Esophagus muscularis mucosa (tissue), 4 donors: Measurements from ENCODE around the gene FBXW2. TPM values are rescaled to one million over a fixed set of nuclear protein-coding genes. Genes with fewer than 3 reads are reported as not detected.

Experiments
- DNase-seq: peaks from one replicate; pipeline ENCODE4 v3.0.0-alpha.2; 2017; ENCODE audit errors: extremely low spot score
- H3K27ac ChIP-seq, 4 donors: fragments of 200-600 bp; sonication (generic); replicated peaks in 1 of 4; 1 replicate in 3 of 4; 2 replicates in 1 of 4; pipeline ENCODE4 v1.5.1; 2016 to 2019; ENCODE audit warnings: mild to moderate bottlenecking in 1 of 4
- H3K27me3 ChIP-seq, 4 donors: fragments of 200-600 bp; sonication (generic); one replicate each; pipeline versions ENCODE4 v1.5.1 to v1.6.0; 2016 to 2019
- H3K36me3 ChIP-seq, 4 donors: fragments of 200-600 bp; sonication (generic); one replicate each; pipeline ENCODE4 v1.5.1; 2016 to 2019
- H3K4me1 ChIP-seq, 4 donors: fragments of 200-600 bp; sonication (generic); one replicate each; pipeline ENCODE4 v1.5.1; 2016 to 2019
- H3K4me3 ChIP-seq, 4 donors: fragments of 200-600 bp; sonication (generic); 1 replicate in 2 of 4; 2 replicates in 2 of 4; pipeline ENCODE4 v1.5.1; 2016 to 2019; ENCODE audit warnings: mild to moderate bottlenecking in 4 of 4, moderate library complexity in 1 of 4
- H3K9me3 ChIP-seq, 4 donors: fragments of 200-600 bp; sonication (generic); 1 replicate in 3 of 4; 2 replicates in 1 of 4; pipeline ENCODE4 v1.5.1; 2016 to 2019
- CTCF ChIP-seq, 3 experiments: fragments of 200-600 bp in 2 of 3; fragments of 450-650 bp in 1 of 3; sonication (generic) in 2 of 3; IDR thresholded peaks; one replicate each; pipeline ENCODE4 v1.5.1; 2017 to 2019; ENCODE audit warnings: antibody characterized with exemption in 3 of 3, mild to moderate bottlenecking in 2 of 3, moderate library complexity in 1 of 3
- EP300 ChIP-seq: sonication (generic); formaldehyde crosslinking; IDR thresholded peaks from one replicate; pipeline ENCODE4 v1.6.1; 2017; ENCODE audit warnings: antibody characterized with exemption
- POLR2A ChIP-seq: fragments of 450-650 bp; IDR thresholded peaks from one replicate; pipeline ENCODE4 v1.6.1; 2017; ENCODE audit warnings: antibody characterized with exemption, moderate library complexity, mild to moderate bottlenecking, low read depth
- POLR2AphosphoS5 ChIP-seq, 2 donors: sonication (generic); formaldehyde crosslinking; IDR thresholded peaks; one replicate each; pipeline ENCODE4 v1.6.1; 2017; ENCODE audit warnings: antibody characterized with exemption in 2 of 2
- WGBS: methylation state at CpG from one replicate; pipeline ENCODE4 v1.1.5; 2018; 5-methylcytosine and 5-hydroxymethylcytosine counted together
- intact Hi-C: fragments of 100-400 bp; cut with DNase I; formaldehyde crosslinking; loops from one replicate; pipeline ENCODE4 v1.15.1; 2023
- total RNA-seq, 4 donors: library from RNA; depleted of rRNA; stranded (reverse); fragments of >200 nt; gene quantifications; one replicate each; pipeline versions ENCODE4 v1.1.0 to v1.2.1, GENCODE V29; 2016

The FBXW2 gene
- total RNA-seq = 10 to 100 TPM; 36.9 to 55.9 (median 53.2) TPM

GRCh38 chr9:120792898-120793765 lies at the start of gene FBXW2:
FBXW2 (minus strand) TSS chr9:120793416; CDS start chr9:120788258, 5,158 bp downstream.
- intact Hi-C loops = loop anchor here (5.0 kb wide), 1 partner anchor 76 kb away; no protein-coding TSS in a partner anchor
- no peaks in the 10 kb centered on the region for H3K9me3 ChIP-seq
- peaks cover 0 to 13% (median 5%) of the 10 kb centered on the region in 4 donors for H3K36me3 ChIP-seq
- H3K4me3 ChIP-seq = peak within 1 kb of the TSS; percentile 82 to 98 (median 94)
- H3K27ac ChIP-seq = peak within 1 kb of the TSS; percentile 90 to 95 (median 91)
- DNase-seq = peak; percentile 95
- no peak for TF ChIP-seq EP300
- TF ChIP-seq POLR2AphosphoS5 (IDR thresholded peaks at IDR 0.05) = peak; percentile 98
- TF ChIP-seq POLR2A = peak; percentile 79
- TF ChIP-seq CTCF (IDR thresholded peaks at IDR 0.05) = no peak
- H3K27me3 ChIP-seq = no peaks in the 10 kb centered on the region
- peaks cover 30 to 48% (median 40%) of the 10 kb centered on the region in 4 donors for H3K4me1 ChIP-seq
- under 1% methylated on average over 53 of the region's 72 CpGs for WGBS

- peak overlapping the region; percentile 92 to 98 (median 96) for H3K27ac ChIP-seq
- 36% methylated on average over 18 of the region's 18 CpGs for WGBS
- H3K9me3 ChIP-seq = peaks cover 0 to 2% (median 0%) of the 10 kb centered on the region in 4 donors
- H3K27me3 ChIP-seq = no peaks in the 10 kb centered on the region
- intact Hi-C loops = no loop called here
- H3K36me3 ChIP-seq = peaks cover 0 to 28% (median 0%) of the 10 kb centered on the region in 4 donors
- no peak for DNase-seq
- peak overlapping the region; percentile 73 to 96 (median 80) for H3K4me3 ChIP-seq
- TF ChIP-seq POLR2AphosphoS5 (IDR thresholded peaks at IDR 0.05) (no peak), EP300 (no peak), CTCF (IDR thresholded peaks at IDR 0.05) (no peak), POLR2A (no peak)
- peaks cover 25 to 55% (median 47%) of the 10 kb centered on the region in 4 donors for H3K4me1 ChIP-seq
Observed at GRCh38 chr9:120841930-120842684, 48.9 kb upstream of the FBXW2 start.

- Histone ChIP-seq H3K4me3 (no peak overlapping the region), H3K27ac (no peak overlapping the region), H3K27me3 (no peaks in the 10 kb centered on the region), H3K4me1 (peaks cover 22 to 52% (median 47%) of the 10 kb centered on the region in 4 donors), H3K36me3 (peaks cover 0 to 27% (median 10%) of the 10 kb centered on the region in 4 donors), H3K9me3 (peaks cover 0 to 2% (median 0%) of the 10 kb centered on the region in 4 donors)
- DNase-seq = no peak
- whole genome bisulfite sequencing = 71% methylated on average over 2 of the region's 2 CpGs
- intact Hi-C loops = no loop called here
- TF ChIP-seq CTCF (IDR thresholded peaks at IDR 0.05) = no peak
- no peak for TF ChIP-seq EP300
- no peak for TF ChIP-seq POLR2A
- no peak for TF ChIP-seq POLR2AphosphoS5 (IDR thresholded peaks at IDR 0.05)
Observed at GRCh38 chr9:120839146-120839545, 45.9 kb upstream of the FBXW2 start.

GRCh38 chr9:120837921-120838320 lies 44.7 kb upstream of the FBXW2 start:
- intact Hi-C loops = no loop called here
- WGBS = 72% methylated on average over 3 of the region's 3 CpGs
- no peak for TF ChIP-seq EP300
- no peak for TF ChIP-seq CTCF (IDR thresholded peaks at IDR 0.05)
- TF ChIP-seq POLR2A = no peak
- no peak for TF ChIP-seq POLR2AphosphoS5 (IDR thresholded peaks at IDR 0.05)

More at GRCh38 chr9:120837921-120838320, 44.7 kb upstream of the FBXW2 start:
- Histone ChIP-seq H3K36me3 (peaks cover 4 to 35% (median 15%) of the 10 kb centered on the region in 4 donors), H3K4me1 (peaks cover 14 to 44% (median 40%) of the 10 kb centered on the region in 4 donors), H3K27ac (no peak overlapping the region), H3K27me3 (no peaks in the 10 kb centered on the region), H3K9me3 (no peaks in the 10 kb centered on the region), H3K4me3 (no peak overlapping the region)
- DNase-seq = no peak
